ENCODE results near the gene ZNF644.

Gene ZNF644

DNA sequence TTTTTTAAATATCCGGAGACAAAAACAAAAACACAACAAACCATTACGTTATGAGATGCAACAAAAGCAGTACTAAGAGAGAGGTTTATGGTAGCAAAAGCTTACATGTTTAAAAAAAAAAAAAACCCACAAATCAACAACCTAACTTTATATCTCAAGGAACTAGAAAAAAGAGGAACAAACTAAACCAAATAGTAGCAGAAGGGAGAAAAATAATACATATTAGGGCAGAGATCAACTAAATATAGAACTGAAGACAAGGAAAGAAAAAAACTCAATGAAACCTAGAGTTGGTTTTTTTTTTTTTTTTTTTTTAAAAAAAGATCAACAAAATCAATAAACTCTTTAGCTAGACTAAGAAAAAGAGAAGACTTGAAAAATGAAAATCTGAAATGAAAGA, 34.9 kb downstream of the ZNF644 start:
- Mint-ChIP-seq H3K9me3 (ENCODE audit: low read depth) (peaks cover 22% of the 10 kb centered on the region), H3K36me3 (peaks cover 39% of the 10 kb centered on the region), H3K4me1 (ENCODE audit: low read depth) (peaks cover 62% of the 10 kb centered on the region), H3K27me3 (no peaks in the 10 kb centered on the region), H3K27ac (peak overlapping the region; percentile 34), H3K4me3 (no peak overlapping the region)

DNA sequence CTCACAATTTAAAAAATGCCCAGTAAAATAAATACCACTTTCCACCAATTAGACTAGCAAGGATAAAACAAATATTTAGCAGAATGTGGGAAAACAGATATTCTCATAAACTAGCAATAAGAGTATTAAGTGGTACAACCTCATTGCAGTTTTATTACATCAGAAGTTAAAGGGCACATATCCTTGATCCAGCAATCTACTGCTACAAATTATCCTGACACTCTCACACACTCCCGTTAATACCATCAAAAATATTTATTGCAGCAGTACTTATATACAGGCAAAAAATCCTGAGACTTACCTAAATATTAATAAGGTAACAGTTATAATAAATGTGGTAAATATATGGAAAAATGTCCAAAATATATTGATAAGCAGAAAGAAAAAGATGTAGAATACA, 44.3 kb downstream of the ZNF644 start:
- Mint-ChIP-seq H3K27ac (no peak overlapping the region), H3K4me1 (ENCODE audit: low read depth) (peaks cover 50% of the 10 kb centered on the region), H3K4me3 (no peak overlapping the region), H3K9me3 (ENCODE audit: low read depth) (no peaks in the 10 kb centered on the region), H3K36me3 (peaks cover 26% of the 10 kb centered on the region), H3K27me3 (no peaks in the 10 kb centered on the region)

DNA sequence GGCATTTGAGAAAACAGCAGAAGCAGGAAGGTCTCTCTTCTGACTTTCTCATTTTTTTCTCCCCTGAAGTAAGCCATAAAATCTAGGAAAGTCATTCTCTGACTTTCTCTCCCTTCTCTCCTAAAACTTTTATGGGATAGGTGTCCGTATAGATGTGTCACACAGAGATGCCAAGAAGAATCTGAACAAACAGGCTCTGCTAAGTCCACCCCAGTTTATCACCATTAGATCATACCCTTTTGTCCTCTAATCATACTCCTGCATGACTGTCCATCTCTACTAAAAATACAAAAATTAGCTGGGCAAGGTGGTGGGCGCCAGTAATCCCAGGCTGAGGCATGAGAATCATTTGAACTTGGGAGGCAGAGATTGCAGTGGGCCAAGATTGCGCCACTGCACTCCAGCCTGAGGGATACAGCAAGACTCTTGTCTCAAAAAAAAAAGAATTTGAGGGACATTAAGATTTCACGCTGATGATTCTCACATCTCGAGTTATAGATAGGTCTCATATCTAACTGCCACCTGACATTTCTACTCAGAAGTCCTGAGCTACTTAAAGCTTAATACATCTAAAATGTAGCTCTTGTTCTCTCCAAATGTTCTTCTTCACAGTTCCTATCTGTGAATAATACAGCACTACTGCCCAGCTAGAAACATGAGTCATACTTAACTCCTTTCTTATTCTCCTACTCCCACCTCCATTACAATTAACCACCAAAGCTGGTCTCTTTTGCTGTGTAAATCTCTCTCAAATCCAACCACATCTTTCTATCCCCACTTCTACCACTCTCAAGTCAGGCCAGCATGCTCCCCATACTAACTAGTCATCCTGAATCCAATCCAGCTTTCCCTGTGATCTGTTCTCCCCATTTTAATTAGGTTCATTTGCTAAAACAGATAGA, 47.7 kb downstream of the ZNF644 start:
- H3K4me3 Mint-ChIP-seq = peak overlapping the region; percentile 1
- H3K4me1 Mint-ChIP-seq (ENCODE audit: low read depth) = peaks cover 50% of the 10 kb centered on the region
- peak overlapping the region; percentile 70 for H3K27ac Mint-ChIP-seq
- H3K36me3 Mint-ChIP-seq = peaks cover 27% of the 10 kb centered on the region
- no peaks in the 10 kb centered on the region for H3K9me3 Mint-ChIP-seq (ENCODE audit: low read depth)
- no peaks in the 10 kb centered on the region for H3K27me3 Mint-ChIP-seq

DNA sequence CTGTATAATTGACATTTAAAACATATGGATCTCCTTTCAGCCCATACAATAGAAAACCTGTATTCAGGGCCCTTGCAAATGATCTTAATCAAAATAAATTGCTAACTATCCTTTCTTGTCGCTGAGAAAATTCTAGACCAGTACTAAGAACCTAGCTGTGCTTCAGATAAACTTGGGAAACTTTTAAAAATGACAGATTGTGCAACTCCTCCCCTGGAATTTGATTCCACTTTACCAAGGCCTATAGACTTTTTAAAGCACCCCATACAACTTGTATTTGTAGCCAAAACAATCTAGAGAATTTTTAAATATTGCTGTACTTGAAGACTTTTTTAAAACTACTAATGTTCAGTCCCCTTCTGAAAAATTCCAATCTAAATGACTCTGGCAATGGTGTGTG, 51.6 kb downstream of the ZNF644 start:
- Mint-ChIP-seq H3K4me1 (ENCODE audit: low read depth) (peaks cover 51% of the 10 kb centered on the region), H3K27ac (no peak overlapping the region), H3K4me3 (no peak overlapping the region), H3K9me3 (ENCODE audit: low read depth) (no peaks in the 10 kb centered on the region), H3K36me3 (peaks cover 21% of the 10 kb centered on the region), H3K27me3 (no peaks in the 10 kb centered on the region)

DNA sequence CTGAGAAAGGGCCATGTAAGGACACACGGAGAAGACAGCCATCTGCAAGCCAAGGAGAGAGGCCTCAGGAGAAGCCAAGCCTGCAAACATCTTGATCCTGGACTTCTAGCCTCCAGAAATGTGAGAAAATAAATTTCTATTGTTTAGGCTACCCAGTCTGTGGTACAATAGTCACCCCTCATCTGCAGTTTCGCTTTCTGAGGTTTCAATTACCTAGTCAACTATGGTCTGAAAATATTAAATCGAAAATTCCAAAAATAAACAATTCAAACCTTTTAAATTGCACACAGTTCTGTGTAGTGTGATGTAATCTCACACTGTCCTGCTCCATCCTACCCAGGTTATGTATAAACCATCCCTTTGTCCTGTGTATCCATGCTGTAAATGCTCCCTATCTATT, 52.6 kb downstream of the ZNF644 start:
- Mint-ChIP-seq H3K36me3 (peaks cover 17% of the 10 kb centered on the region), H3K4me1 (ENCODE audit: low read depth) (peaks cover 50% of the 10 kb centered on the region), H3K27me3 (no peaks in the 10 kb centered on the region), H3K4me3 (no peak overlapping the region), H3K27ac (no peak overlapping the region), H3K9me3 (ENCODE audit: low read depth) (no peaks in the 10 kb centered on the region)

DNA sequence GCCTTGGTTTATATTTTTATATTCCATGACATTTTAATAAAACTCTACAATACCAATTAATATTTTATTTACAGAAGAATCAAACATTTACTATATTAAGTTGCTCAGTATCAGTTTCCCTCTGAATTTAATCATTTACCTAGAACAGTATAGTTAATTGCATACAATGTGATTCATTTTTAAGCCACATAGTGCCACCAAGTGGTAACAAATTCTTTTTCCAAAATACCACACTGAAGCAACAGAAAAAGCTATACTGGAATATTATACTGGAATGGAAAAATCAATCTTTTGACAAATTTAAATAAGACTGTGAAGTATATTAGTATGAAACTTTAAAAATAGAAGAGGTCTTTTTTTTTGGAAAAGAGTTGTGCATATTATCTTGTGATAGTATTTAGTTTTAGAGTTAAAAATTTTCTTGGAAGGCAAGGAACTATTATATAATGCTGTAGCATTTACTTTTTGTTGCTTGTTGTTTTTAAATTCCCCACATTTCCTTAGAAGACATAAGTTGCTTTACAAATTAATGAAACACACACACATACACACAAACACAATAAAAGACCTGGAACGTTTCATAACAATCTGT, 57.3 kb downstream of the ZNF644 start:
- Mint-ChIP-seq H3K9me3 (ENCODE audit: low read depth) (peaks cover 7% of the 10 kb centered on the region), H3K27me3 (no peaks in the 10 kb centered on the region), H3K36me3 (peaks cover 12% of the 10 kb centered on the region), H3K4me3 (no peak overlapping the region), H3K27ac (no peak overlapping the region), H3K4me1 (ENCODE audit: low read depth) (peaks cover 56% of the 10 kb centered on the region)

DNA sequence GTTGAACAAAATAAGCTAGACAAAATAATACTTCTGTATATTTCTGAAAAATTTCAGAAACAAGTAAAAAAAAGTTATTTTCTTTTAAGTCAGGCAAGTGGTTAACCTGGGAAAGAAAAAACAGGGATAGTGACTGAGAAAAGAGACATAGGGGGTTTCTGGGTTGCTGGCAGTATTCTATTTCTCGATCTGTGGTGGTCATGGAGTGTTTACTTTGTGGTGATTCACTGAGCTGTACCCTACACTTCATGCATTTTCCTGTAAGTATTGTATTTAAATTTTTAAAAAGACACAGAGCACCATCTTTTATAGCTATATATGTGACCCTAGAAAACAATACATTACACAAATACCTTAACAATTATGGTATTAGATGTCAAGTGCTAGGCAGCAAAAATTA, 58.2 kb downstream of the ZNF644 start:
- no peak overlapping the region for H3K27ac Mint-ChIP-seq
- peaks cover 15% of the 10 kb centered on the region for H3K36me3 Mint-ChIP-seq
- peaks cover 7% of the 10 kb centered on the region for H3K9me3 Mint-ChIP-seq (ENCODE audit: low read depth)
- no peaks in the 10 kb centered on the region for H3K27me3 Mint-ChIP-seq
- peaks cover 55% of the 10 kb centered on the region for H3K4me1 Mint-ChIP-seq (ENCODE audit: low read depth)
- H3K4me3 Mint-ChIP-seq = no peak overlapping the region

DNA sequence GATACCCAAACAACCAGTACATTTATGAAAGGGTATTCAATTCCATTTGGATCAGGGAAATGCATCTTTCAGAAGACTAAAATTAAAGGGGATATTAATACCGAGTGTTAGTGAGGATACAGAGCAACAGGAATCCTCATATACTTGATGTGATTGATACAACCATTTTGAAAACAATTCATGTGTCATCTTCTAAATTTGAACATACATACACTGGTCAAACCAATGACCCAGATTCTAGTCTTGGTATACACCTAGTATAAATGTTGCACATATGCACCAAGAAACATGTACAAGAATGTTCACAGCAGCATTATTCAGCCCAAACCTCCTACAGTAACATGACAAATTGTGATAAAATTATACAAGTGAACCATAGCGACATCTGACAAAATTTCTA, 58.6 kb downstream of the ZNF644 start:
- Mint-ChIP-seq H3K27ac (no peak overlapping the region), H3K27me3 (no peaks in the 10 kb centered on the region), H3K36me3 (peaks cover 18% of the 10 kb centered on the region), H3K4me1 (ENCODE audit: low read depth) (peaks cover 59% of the 10 kb centered on the region), H3K9me3 (ENCODE audit: low read depth) (peaks cover 7% of the 10 kb centered on the region), H3K4me3 (no peak overlapping the region)

DNA sequence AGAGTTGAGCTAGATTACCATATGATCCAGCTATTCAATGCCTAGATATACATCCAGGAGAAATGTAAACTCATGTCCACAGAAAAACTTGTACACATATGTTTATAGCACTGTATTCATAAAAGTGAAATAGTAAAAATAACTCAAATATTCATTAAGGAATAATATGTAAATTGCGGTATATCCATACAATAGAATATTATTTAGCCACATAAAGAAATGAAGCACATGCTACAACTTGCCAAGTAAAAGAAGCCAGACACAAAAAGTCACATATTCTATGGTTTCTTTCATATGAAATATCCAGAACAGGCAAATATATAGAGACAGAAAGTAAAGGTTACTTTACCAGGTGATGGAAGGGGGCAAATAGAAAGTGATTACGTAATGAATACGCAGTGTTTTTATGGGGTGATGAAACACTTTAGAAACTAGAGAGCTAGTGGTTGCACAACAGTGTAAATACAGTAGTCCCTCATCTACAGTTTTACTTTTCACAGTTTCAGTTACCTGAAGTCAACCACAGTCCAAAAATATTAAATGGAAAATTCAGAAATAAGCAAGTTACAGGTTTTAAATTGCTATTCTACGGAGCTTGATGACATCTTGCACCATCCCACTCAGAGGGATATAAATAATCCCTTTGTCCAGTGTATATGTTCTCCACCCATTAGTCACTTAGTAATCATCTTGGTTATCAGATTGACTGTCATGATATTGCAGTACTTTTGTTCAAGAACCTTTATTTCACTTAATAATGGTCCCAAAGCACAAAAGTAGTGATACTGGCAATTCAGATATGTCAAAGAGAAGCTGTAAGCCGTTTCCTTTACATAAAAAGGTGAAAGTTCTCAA, 62.3 kb downstream of the ZNF644 start:
- H3K27ac Mint-ChIP-seq = no peak overlapping the region
- H3K27me3 Mint-ChIP-seq = no peaks in the 10 kb centered on the region
- peaks cover 14% of the 10 kb centered on the region for H3K9me3 Mint-ChIP-seq (ENCODE audit: low read depth)
- H3K4me1 Mint-ChIP-seq (ENCODE audit: low read depth) = peaks cover 74% of the 10 kb centered on the region
- peaks cover 33% of the 10 kb centered on the region for H3K36me3 Mint-ChIP-seq
- no peak overlapping the region for H3K4me3 Mint-ChIP-seq

DNA sequence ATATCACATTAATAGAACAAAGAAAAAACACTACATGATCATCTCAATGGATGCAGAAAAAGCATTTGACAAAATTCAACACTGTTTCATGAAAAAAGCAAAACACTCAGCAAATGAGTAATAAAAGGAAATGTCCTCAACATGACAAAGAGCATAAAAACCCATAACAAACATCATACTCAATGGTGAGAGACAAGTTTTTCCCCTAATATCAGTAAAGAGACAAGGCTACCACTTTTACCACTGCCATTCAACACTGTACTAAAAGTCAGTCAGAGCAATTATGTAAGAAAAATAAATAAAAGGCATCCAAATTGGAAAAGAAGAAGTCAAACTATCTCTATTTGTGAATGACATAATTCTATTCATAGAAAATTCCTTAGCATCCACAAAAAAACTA, 64.3 kb downstream of the ZNF644 start:
- Mint-ChIP-seq H3K4me1 (ENCODE audit: low read depth) (peaks cover 75% of the 10 kb centered on the region), H3K27ac (no peak overlapping the region), H3K36me3 (peaks cover 35% of the 10 kb centered on the region), H3K27me3 (no peaks in the 10 kb centered on the region), H3K9me3 (ENCODE audit: low read depth) (peaks cover 14% of the 10 kb centered on the region), H3K4me3 (peak overlapping the region; percentile 8)

DNA sequence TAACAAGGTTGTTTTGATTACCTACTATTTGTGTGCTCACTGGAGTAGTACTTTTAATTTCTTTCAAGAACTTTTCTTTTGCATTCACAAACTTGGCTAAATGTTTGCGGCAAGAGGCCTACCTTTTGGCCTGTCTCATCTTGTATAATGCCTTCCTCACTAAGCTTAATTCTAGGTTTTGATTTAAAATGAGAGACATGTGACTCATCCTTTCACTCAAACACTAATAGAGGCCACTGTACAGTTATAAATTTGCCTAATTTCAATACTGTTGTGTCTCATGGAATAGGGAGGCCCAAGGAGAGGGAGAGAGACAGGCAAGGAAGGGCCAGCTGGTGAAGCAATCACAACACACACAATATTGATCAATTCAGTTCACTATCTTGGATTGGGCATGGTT, 66.1 kb downstream of the ZNF644 start:
- no peak overlapping the region for H3K27ac Mint-ChIP-seq

DNA sequence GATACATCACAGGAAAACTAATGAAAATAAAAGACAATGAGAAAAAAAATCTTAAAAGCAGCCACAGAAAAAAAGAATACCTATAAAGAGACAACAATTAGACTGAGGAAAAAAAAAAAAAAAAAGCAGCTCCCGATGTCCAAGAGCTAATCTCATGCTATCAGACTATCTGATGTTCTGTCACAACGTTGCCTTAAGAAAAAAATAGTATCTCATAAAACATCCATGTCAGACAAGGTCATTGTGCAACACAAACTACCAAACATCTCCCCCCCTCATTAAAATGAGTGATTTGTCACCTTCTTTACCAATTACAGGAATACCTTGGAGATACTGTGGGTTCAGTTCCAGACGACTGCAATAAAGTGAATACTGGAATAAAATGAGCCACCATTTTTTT, 68.9 kb downstream of the ZNF644 start:
- H3K9me3 Mint-ChIP-seq (ENCODE audit: low read depth) = peaks cover 7% of the 10 kb centered on the region
- peaks cover 25% of the 10 kb centered on the region for H3K36me3 Mint-ChIP-seq
- peaks cover 77% of the 10 kb centered on the region for H3K4me1 Mint-ChIP-seq (ENCODE audit: low read depth)
- no peaks in the 10 kb centered on the region for H3K27me3 Mint-ChIP-seq
- no peak overlapping the region for H3K27ac Mint-ChIP-seq
- peak overlapping the region; percentile 11 for H3K4me3 Mint-ChIP-seq

More for the DNA sequence above, 66.1 kb downstream of the ZNF644 start:
- Mint-ChIP-seq H3K36me3 (peaks cover 38% of the 10 kb centered on the region), H3K27me3 (no peaks in the 10 kb centered on the region), H3K4me3 (no peak overlapping the region), H3K9me3 (ENCODE audit: low read depth) (peaks cover 13% of the 10 kb centered on the region), H3K4me1 (ENCODE audit: low read depth) (peaks cover 87% of the 10 kb centered on the region)

DNA sequence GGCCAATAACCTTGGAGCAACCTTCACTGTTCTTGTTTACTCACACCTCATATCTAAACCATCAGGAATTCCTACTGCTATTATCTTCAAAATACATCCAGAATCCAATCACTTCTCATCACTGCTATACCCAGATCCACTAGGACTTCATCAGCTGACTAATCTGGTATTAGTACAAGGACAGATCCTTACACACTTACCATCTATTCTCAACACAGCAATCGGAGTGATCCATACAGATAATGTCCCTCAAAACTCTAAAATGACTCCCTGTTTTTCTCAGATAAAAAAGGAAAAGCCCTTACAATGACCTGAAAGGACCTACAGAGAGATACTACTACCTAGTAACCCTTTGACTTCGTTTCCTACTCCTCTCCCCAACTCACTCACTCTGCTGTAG, 70.8 kb downstream of the ZNF644 start:
- peak overlapping the region; percentile 9 for H3K27ac Mint-ChIP-seq

DNA sequence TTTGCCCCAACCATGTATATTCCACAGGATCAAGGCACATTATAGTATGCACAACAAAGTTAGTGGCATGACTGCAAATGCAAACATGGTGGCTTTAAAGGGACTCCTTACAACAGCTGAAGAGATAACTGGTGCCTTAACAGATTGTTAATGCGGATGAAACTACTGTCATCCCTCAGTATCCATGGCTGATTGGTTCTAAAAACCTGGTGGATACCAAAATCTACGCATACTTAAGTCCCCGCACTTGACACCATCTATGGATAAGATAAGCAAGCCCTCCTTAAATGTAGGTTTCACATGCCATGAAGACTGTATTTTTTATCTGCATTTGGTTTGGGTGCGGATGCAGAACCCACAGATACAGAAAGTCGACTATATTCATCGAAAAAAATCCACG, 73.5 kb downstream of the ZNF644 start:
- Mint-ChIP-seq H3K36me3 (peaks cover 18% of the 10 kb centered on the region), H3K4me1 (ENCODE audit: low read depth) (peaks cover 58% of the 10 kb centered on the region), H3K4me3 (no peak overlapping the region), H3K9me3 (ENCODE audit: low read depth) (no peaks in the 10 kb centered on the region), H3K27ac (no peak overlapping the region), H3K27me3 (no peaks in the 10 kb centered on the region)

More for the DNA sequence above, 70.8 kb downstream of the ZNF644 start:
- Mint-ChIP-seq H3K4me3 (no peak overlapping the region), H3K36me3 (peaks cover 23% of the 10 kb centered on the region), H3K9me3 (ENCODE audit: low read depth) (peaks cover 6% of the 10 kb centered on the region), H3K27me3 (no peaks in the 10 kb centered on the region), H3K4me1 (ENCODE audit: low read depth) (peaks cover 77% of the 10 kb centered on the region)

DNA sequence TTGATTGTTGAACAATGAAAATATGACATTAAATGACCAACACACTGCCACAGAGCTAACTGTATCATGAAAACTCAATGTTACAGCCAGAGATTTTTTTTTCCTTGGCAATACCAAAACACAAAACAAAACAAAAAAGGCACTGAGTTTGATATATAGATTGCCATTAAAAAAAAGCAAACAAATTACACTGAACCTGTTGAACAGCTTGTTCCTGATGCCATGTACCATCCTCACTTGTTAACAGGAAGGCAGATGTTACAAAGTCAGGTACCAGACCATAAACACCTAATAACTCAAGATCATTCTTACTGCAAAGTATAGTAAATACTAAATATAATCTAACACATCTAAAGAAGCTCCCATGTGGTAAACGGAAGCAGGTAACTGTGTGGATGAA, 75.2 kb downstream of the ZNF644 start:
- H3K9me3 Mint-ChIP-seq (ENCODE audit: low read depth) = no peaks in the 10 kb centered on the region
- peaks cover 42% of the 10 kb centered on the region for H3K4me1 Mint-ChIP-seq (ENCODE audit: low read depth)
- peaks cover 11% of the 10 kb centered on the region for H3K36me3 Mint-ChIP-seq
- no peak overlapping the region for H3K27ac Mint-ChIP-seq
- no peaks in the 10 kb centered on the region for H3K27me3 Mint-ChIP-seq
- H3K4me3 Mint-ChIP-seq = no peak overlapping the region
